CD4-positive, CD25-positive, alpha-beta regulatory T cell (primary cell): Measurements from ENCODE around the gene SLC41A3. TPM values are rescaled to one million over a fixed set of nuclear protein-coding genes. Genes with fewer than 3 reads are reported as not detected.

ENCODE experiments used
- ATAC-seq, 2 donors: fragments of 150-1000 bp; cut with Tn5 transposase; one replicate each; pipeline ENCODE4 v1.10.0; 2021; ENCODE audit warnings: low read depth in 2 of 2, moderate number of reproducible peaks in 2 of 2, moderate library complexity in 1 of 2
- DNase-seq, 3 donors: peaks; one replicate each; pipeline versions ENCODE4 v3.0.0 to v3.0.0-alpha.2; 2012 to 2022; ENCODE audit warnings: mixed read lengths in 1 of 3
- H3K27ac ChIP-seq: one replicate; pipeline ENCODE4 v1.7.0; 2013; ENCODE audit warnings: mild to moderate bottlenecking, low read length; ENCODE audit not compliant: insufficient read depth, poor library complexity, severe bottlenecking
- H3K27me3 ChIP-seq: one replicate; pipeline ENCODE4 v1.7.0; 2013; ENCODE audit warnings: low read length; ENCODE audit not compliant: control insufficient read depth, insufficient read depth
- H3K36me3 ChIP-seq: one replicate; pipeline ENCODE4 v1.7.0; 2013; ENCODE audit warnings: mild to moderate bottlenecking, low read length, moderate library complexity; ENCODE audit not compliant: control insufficient read depth, insufficient read depth
- H3K4me1 ChIP-seq: 2 replicates; pipeline ENCODE4 v1.7.0; 2013; ENCODE audit warnings: mild to moderate bottlenecking, low read length; ENCODE audit not compliant: insufficient read depth, control insufficient read depth, poor library complexity, severe bottlenecking
- H3K4me3 ChIP-seq: one replicate; pipeline ENCODE4 v1.7.0; 2013; ENCODE audit warnings: low read depth, mild to moderate bottlenecking, low read length, moderate library complexity
- H3K9me3 ChIP-seq, 2 experiments: 1 replicate in 1 of 2; 2 replicates in 1 of 2; pipeline ENCODE4 v1.7.0; 2013; ENCODE audit warnings: low read length in 2 of 2, mild to moderate bottlenecking in 1 of 2, moderate library complexity in 1 of 2; ENCODE audit not compliant: control insufficient read depth in 2 of 2
- H3K27ac Mint-ChIP-seq, 3 donors: one replicate each; pipeline ENCODE4 v1.8.0; 2020 to 2022; ENCODE audit warnings: mild to moderate bottlenecking in 3 of 3, mixed read lengths in 3 of 3, moderate library complexity in 2 of 3
- H3K27me3 Mint-ChIP-seq: one replicate; pipeline ENCODE4 v1.8.0; 2022; ENCODE audit warnings: mild to moderate bottlenecking, mixed read lengths
- H3K36me3 Mint-ChIP-seq: one replicate; pipeline ENCODE4 v1.8.0; 2020; ENCODE audit warnings: mixed read lengths
- H3K4me1 Mint-ChIP-seq, 4 donors: one replicate each; pipeline ENCODE4 v1.8.0; 2020 to 2022; ENCODE audit warnings: mixed read lengths in 4 of 4, mild to moderate bottlenecking in 1 of 4
- H3K4me3 Mint-ChIP-seq, 4 donors: one replicate each; pipeline ENCODE4 v1.8.0; 2020 to 2022; ENCODE audit warnings: mild to moderate bottlenecking in 4 of 4, mixed read lengths in 4 of 4, moderate library complexity in 3 of 4
- H3K9me3 Mint-ChIP-seq, 7 donors: one replicate each; pipeline ENCODE4 v1.8.0; 2020 to 2022; ENCODE audit warnings: mixed read lengths in 7 of 7, mild to moderate bottlenecking in 3 of 7, moderate library complexity in 2 of 7
- polyA plus RNA-seq, 4 donors: library from polyadenylated mRNA; unstranded; fragments of 300-500 nt; fragmentation: Illumina TruSeq; gene quantifications; one replicate each; pipeline ENCODE4 v1.2.3, GENCODE V29; 2021
- total RNA-seq: library from RNA; stranded (reverse); gene quantifications from one replicate; pipeline ENCODE4 v1.2.3, GENCODE V29; 2022

The SLC41A3 gene
- total and polyA plus RNA-seq, 5 donors from 2014 or later = 31.2 to 51.3 (median 40.3) TPM

DNA sequence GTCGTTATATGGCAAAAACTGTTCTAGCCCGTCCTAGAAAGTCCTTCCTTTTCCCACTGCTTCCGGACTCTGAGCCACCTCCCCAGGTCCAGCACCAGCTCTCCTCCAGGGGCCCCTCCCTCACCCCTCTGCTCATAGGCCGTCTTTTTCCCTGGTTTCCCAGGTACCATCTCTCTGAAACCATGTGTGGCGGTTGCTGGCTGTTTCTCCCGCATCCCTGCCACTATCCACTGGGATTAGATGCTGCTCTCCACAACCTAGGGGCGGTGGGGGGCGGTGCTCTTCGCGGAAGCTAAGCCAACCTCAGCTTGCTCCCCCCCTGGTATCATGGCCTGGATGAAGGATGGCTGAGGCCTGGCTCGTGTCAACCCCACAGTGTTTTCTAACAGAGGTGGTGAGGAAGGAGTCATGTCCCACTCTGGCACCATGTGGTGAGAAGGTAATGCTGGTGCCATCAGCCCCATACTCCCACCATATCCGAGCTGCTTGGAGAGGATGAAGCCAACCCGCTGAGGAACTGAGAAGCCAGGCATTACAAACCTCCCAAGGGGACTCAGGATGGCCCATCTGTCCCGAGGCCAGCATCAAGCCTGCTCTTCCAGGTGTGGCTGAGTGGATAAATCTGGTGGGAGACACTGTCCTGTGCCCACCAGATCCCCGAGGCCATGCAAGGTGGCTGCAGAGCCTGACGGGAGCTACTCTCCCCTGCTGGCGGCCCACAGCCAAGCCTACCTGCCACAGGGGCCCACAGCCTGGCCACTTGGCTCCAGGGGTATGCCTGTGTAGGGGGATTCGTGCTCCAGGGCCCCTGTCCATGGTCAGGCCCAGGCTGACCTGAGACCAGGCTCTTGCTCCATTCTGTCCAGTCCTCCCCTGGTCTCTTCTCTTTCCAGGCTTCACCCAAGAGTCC, 27.9 kb upstream of the SLC41A3 start:
- Mint-ChIP-seq H3K4me3 (no peak overlapping the region), H3K36me3 (no peaks in the 10 kb centered on the region), H3K4me1 (no peaks in the 10 kb centered on the region), H3K27me3 (no peaks in the 10 kb centered on the region), H3K9me3 (no peaks in the 10 kb centered on the region), H3K27ac (no peak overlapping the region)
- H3K27ac ChIP-seq = no peak overlapping the region
- no peak overlapping the region for H3K4me3 ChIP-seq
- H3K4me1 ChIP-seq = no peaks in the 10 kb centered on the region
- H3K36me3 ChIP-seq = no peaks in the 10 kb centered on the region
- ATAC-seq (no peak), DNase-seq (no peak)
- H3K9me3 ChIP-seq = no peaks in the 10 kb centered on the region
- no peaks in the 10 kb centered on the region for H3K27me3 ChIP-seq

DNA sequence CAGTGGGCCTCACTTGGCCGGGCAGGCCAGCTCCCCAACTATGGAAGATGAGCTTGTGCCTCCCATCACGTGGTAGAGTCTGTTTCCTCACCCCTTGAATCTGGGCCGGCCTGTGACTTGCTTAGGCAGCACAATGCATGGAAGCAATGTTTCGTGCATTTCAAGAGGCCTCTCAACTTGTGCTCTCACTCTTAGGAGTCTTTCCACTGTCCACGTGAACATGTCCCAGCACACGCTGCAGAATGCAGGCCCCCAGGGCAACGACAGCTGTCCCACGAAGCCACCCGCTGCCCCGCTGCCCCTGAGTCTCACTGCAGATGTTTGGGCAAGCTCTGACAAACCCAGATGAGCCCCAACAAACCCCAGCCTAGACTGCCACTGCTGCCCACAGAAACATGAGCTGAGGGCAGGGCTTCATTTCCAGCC, 27.2 kb upstream of the SLC41A3 start:
- no peaks in the 10 kb centered on the region for H3K36me3 Mint-ChIP-seq
- Histone ChIP-seq H3K9me3 (no peaks in the 10 kb centered on the region), H3K27ac (no peak overlapping the region), H3K4me1 (no peaks in the 10 kb centered on the region), H3K36me3 (no peaks in the 10 kb centered on the region), H3K27me3 (no peaks in the 10 kb centered on the region), H3K4me3 (no peak overlapping the region)
- no peaks in the 10 kb centered on the region for H3K4me1 Mint-ChIP-seq
- ATAC-seq (no peak), DNase-seq (no peak)
- no peaks in the 10 kb centered on the region for H3K9me3 Mint-ChIP-seq
- H3K27ac Mint-ChIP-seq = no peak overlapping the region
- no peaks in the 10 kb centered on the region for H3K27me3 Mint-ChIP-seq
- H3K4me3 Mint-ChIP-seq = no peak overlapping the region

DNA sequence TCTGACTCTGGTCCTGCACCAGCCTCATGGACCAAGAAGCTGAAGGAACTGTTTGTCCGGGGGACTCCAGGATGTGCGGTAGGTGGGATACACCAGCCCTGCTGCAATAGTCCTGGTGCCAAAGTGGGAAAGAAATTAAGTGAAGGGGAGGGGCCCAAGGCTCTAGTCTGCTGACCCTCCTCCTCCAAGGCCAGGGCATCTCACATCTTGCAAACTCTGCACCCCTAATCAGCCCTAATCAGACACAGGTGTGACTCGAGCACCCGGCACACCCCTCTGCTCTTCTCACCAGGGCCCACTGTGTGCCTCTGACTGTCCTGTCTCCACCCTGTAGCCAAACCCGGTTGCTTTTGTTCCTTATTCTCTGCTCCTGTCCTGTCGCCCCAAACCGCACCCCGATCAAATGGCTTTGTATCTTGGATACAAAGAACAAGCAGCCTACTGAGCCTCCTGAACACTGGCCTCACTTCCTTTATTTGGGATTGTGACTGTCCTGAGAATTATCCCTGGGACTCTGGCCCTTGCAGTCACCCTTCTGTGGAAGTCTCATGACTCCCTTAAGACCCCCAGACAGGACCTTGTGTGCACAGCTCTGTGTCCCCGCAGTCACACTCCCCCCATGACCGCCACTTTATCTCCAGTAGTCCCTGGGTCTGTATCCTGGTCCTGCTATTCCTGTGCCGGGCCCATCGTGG, 26.7 kb upstream of the SLC41A3 start:
- H3K36me3 ChIP-seq = no peaks in the 10 kb centered on the region
- no peak for DNase-seq
- no peaks in the 10 kb centered on the region for H3K4me1 Mint-ChIP-seq
- no peaks in the 10 kb centered on the region for H3K9me3 Mint-ChIP-seq
- no peak overlapping the region for H3K4me3 ChIP-seq
- no peaks in the 10 kb centered on the region for H3K27me3 ChIP-seq
- no peaks in the 10 kb centered on the region for H3K27me3 Mint-ChIP-seq
- H3K36me3 Mint-ChIP-seq = no peaks in the 10 kb centered on the region
- H3K4me3 Mint-ChIP-seq = no peak overlapping the region
- H3K27ac ChIP-seq = no peak overlapping the region
- no peak for ATAC-seq
- no peaks in the 10 kb centered on the region for H3K4me1 ChIP-seq
- H3K27ac Mint-ChIP-seq = no peak overlapping the region
- H3K9me3 ChIP-seq = no peaks in the 10 kb centered on the region

DNA sequence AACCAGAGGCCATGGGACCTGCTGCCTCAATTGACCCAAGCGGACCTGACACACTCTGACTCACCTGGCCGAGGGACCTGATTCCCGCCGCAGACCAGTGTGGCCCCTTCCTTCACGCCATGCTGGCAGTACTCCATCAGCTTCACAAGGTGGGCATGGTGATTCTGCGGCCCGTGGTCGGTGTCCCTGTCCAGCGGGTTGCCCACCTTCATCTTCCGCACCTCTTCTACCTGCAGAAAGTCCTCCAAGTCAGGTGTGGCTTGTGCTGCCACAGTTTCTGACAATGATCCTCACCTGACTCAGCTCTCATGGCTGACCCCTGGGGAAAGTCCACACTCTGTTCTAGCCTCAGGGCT, 25.9 kb upstream of the SLC41A3 start:
- Mint-ChIP-seq H3K4me1 (no peaks in the 10 kb centered on the region), H3K27ac (no peak overlapping the region), H3K4me3 (no peak overlapping the region), H3K27me3 (no peaks in the 10 kb centered on the region), H3K36me3 (no peaks in the 10 kb centered on the region), H3K9me3 (no peaks in the 10 kb centered on the region)
- H3K27me3 ChIP-seq = no peaks in the 10 kb centered on the region
- H3K27ac ChIP-seq = no peak overlapping the region
- DNase-seq (no peak), ATAC-seq (no peak)
- no peaks in the 10 kb centered on the region for H3K4me1 ChIP-seq
- H3K36me3 ChIP-seq = no peaks in the 10 kb centered on the region
- no peak overlapping the region for H3K4me3 ChIP-seq
- no peaks in the 10 kb centered on the region for H3K9me3 ChIP-seq

DNA sequence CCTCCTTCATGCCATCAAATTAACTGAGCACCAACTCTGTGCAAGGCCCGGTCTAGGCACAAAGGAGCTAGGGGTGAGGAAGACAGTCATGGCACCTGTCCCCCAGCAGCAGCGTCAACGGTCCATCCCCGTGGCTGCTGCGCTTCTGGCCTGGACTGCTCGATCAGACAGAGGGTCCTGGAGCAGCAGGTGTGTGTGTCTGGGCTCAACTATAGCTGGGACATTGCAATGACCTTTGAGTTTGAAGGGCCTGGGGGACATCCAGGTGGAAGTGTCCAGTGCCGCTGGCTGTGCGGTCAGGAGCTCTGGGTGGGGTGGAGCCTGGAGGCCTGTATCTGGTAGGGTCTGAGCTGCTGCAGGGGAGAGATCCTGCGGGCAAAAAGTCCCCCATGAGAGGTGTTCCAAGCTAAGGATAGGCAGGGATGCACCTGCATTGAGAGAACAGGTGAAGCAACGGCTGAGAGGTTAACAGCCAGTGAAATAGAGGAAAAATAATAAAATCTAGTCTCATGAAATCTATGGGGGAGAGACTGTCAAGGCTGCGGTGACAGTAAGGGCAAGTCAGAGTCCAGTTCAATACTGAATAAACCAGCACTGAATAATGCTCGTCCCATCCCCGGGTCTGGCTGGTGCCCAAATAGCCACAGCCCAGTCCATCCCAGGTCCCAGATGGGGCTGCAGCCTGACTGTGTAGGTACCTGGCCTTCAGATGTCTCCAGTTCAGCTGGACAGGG, 25.4 kb upstream of the SLC41A3 start:
- Histone ChIP-seq H3K27me3 (no peaks in the 10 kb centered on the region), H3K4me1 (no peaks in the 10 kb centered on the region), H3K4me3 (no peak overlapping the region), H3K36me3 (no peaks in the 10 kb centered on the region), H3K27ac (no peak overlapping the region), H3K9me3 (no peaks in the 10 kb centered on the region)
- no peaks in the 10 kb centered on the region for H3K27me3 Mint-ChIP-seq
- no peak for ATAC-seq
- H3K9me3 Mint-ChIP-seq = no peaks in the 10 kb centered on the region
- DNase-seq = no peak
- no peak overlapping the region for H3K4me3 Mint-ChIP-seq
- no peaks in the 10 kb centered on the region for H3K4me1 Mint-ChIP-seq
- no peaks in the 10 kb centered on the region for H3K36me3 Mint-ChIP-seq
- H3K27ac Mint-ChIP-seq = no peak overlapping the region

DNA sequence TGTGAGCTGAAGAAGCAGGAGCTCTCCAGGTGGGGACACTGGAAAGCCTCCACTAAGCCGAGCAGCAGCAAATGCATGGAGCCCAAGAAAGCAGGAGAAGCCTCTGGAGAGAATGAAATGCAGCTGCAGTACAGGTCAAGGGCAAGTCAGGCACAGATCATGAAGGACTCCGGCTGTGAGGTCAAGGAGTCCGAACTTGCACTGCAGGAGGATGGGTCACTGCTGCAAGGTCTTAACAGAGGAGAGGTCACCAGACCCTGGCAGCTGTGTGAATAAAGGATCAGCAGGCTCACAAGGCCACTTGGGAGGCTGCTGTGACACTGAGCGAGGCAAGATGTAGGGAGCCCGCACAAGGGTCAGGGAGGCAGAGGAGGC, 24.7 kb upstream of the SLC41A3 start:
- no peaks in the 10 kb centered on the region for H3K4me1 Mint-ChIP-seq
- no peaks in the 10 kb centered on the region for H3K36me3 ChIP-seq
- H3K4me3 ChIP-seq = no peak overlapping the region
- H3K4me3 Mint-ChIP-seq = no peak overlapping the region
- H3K27ac Mint-ChIP-seq = no peak overlapping the region
- no peaks in the 10 kb centered on the region for H3K27me3 ChIP-seq
- DNase-seq (no peak), ATAC-seq (no peak)
- no peak overlapping the region for H3K27ac ChIP-seq
- H3K9me3 Mint-ChIP-seq = no peaks in the 10 kb centered on the region
- H3K27me3 Mint-ChIP-seq = no peaks in the 10 kb centered on the region
- H3K36me3 Mint-ChIP-seq = no peaks in the 10 kb centered on the region
- no peaks in the 10 kb centered on the region for H3K4me1 ChIP-seq
- H3K9me3 ChIP-seq = no peaks in the 10 kb centered on the region

DNA sequence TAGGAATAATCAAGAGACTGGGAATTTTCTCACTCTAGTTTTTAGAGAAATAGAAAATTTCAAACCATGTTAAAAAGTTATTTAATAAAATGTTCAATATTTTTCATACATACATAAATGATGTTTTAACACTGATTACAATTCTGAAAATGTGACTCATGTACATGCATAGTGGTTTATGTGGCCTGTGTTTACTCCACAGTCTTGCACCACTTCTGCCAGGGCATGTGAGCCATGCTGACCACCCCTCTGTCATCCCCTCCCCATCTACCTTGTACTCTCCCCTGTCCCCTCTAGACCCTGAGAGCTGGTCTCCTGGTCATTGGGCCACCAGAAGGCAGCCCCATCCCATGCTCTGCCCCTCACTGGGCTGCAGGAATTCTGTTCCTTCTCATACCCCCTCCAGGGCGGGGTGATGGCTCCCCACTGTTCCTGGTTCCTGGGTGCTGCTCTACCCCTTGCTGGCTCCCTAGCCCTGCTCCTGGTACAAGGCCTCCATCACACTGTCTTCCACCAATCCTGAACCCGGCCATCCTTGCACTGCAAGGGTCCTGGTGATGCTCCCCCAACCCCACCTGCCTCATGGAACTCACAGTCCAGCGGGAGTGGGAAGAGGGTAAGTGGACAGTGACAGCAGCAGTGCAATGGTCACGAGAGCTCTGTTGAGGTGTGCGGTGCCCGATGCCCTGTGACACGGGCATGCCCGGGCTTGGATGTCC, 24.2 kb upstream of the SLC41A3 start:
- ATAC-seq = no peak
- no peaks in the 10 kb centered on the region for H3K27me3 Mint-ChIP-seq
- no peak overlapping the region for H3K4me3 Mint-ChIP-seq
- Histone ChIP-seq H3K9me3 (no peaks in the 10 kb centered on the region), H3K4me3 (no peak overlapping the region), H3K27ac (no peak overlapping the region), H3K36me3 (no peaks in the 10 kb centered on the region), H3K4me1 (no peaks in the 10 kb centered on the region), H3K27me3 (no peaks in the 10 kb centered on the region)
- H3K4me1 Mint-ChIP-seq = no peaks in the 10 kb centered on the region
- no peaks in the 10 kb centered on the region for H3K36me3 Mint-ChIP-seq
- H3K27ac Mint-ChIP-seq = no peak overlapping the region
- no peaks in the 10 kb centered on the region for H3K9me3 Mint-ChIP-seq
- no peak for DNase-seq
